ENCODE results near the gene PLCH1.

The PLCH1 gene

GRCh38 chr3:155369735-155370134 lies 375.1 kb downstream of the PLCH1 start:
- no peak for DNase-seq

- no peak for DNase-seq
Measured at GRCh38 chr3:155369244-155369643, 375.6 kb downstream of the PLCH1 start.

GRCh38 chr3:155368786-155369185 lies 376.1 kb downstream of the PLCH1 start:
- DNase-seq: no peak

- no peak for DNase-seq
Measured at GRCh38 chr3:155367506-155367905, 377.4 kb downstream of the PLCH1 start.

- no peak for DNase-seq
Measured at GRCh38 chr3:155365178-155365783, 379.6 kb downstream of the PLCH1 start.

- DNase-seq: no peak
Measured at GRCh38 chr3:155364492-155364891, 380.4 kb downstream of the PLCH1 start.

- DNase-seq: no peak
Measured at GRCh38 chr3:155363690-155364070, 381.2 kb downstream of the PLCH1 start.

GRCh38 chr3:155362808-155363689 lies 381.8 kb downstream of the PLCH1 start:
- DNase-seq: no peak

- DNase-seq: no peak
Measured at GRCh38 chr3:155360281-155360680, 384.6 kb downstream of the PLCH1 start.

GRCh38 chr3:155356594-155357370 lies 388.1 kb downstream of the PLCH1 start:
- no peak for DNase-seq

- DNase-seq: no peak
Measured at GRCh38 chr3:155354658-155355057, 390.2 kb downstream of the PLCH1 start.

- DNase-seq: peak in 2 of 6 experiments; percentile 9 to 15
Measured at GRCh38 chr3:155352900-155353490, 391.9 kb downstream of the PLCH1 start.

- DNase-seq: no peak
Measured at GRCh38 chr3:155350571-155350970, 394.3 kb downstream of the PLCH1 start.

GRCh38 chr3:155347901-155348300 lies 397.0 kb downstream of the PLCH1 start:
- no peak for DNase-seq

GRCh38 chr3:155342344-155342743 lies 402.5 kb downstream of the PLCH1 start:
- no peak for DNase-seq

GRCh38 chr3:155339052-155339451 lies 405.8 kb downstream of the PLCH1 start:
- no peak for DNase-seq

- no peak for DNase-seq
Measured at GRCh38 chr3:155335724-155336354, 409.0 kb downstream of the PLCH1 start.

GRCh38 chr3:155334914-155335723 lies 409.8 kb downstream of the PLCH1 start:
- DNase-seq: peak in 1 of 6 experiments; percentile 6

GRCh38 chr3:155334215-155334913 lies 410.5 kb downstream of the PLCH1 start:
- DNase-seq: no peak

GRCh38 chr3:155332716-155333115 lies 412.2 kb downstream of the PLCH1 start:
- DNase-seq: no peak

GRCh38 chr3:155331078-155331477 lies 413.8 kb downstream of the PLCH1 start:
- DNase-seq: no peak
